Retinal pigment epithelial cell (primary cell): ENCODE results near the gene PSMB1.

Experiments
- DNase-seq: peaks from one replicate; pipeline ENCODE4 v3.0.0-alpha.2; 2010; ENCODE audit warnings: low read depth
- H3K4me3 ChIP-seq: 2 replicates; pipeline ENCODE4 v1.5.1; 2011; ENCODE audit warnings: mild to moderate bottlenecking, low read length, control low read depth, moderate library complexity
- TF ChIP-seq, protein P1 (sequence below): conservative IDR thresholded peaks from 2 replicates; pipeline ENCODE4 v1.5.1; 2011; ENCODE audit warnings: low read depth, low read length, control low read depth, inconsistent platforms

PSMB1 gene

DNA sequence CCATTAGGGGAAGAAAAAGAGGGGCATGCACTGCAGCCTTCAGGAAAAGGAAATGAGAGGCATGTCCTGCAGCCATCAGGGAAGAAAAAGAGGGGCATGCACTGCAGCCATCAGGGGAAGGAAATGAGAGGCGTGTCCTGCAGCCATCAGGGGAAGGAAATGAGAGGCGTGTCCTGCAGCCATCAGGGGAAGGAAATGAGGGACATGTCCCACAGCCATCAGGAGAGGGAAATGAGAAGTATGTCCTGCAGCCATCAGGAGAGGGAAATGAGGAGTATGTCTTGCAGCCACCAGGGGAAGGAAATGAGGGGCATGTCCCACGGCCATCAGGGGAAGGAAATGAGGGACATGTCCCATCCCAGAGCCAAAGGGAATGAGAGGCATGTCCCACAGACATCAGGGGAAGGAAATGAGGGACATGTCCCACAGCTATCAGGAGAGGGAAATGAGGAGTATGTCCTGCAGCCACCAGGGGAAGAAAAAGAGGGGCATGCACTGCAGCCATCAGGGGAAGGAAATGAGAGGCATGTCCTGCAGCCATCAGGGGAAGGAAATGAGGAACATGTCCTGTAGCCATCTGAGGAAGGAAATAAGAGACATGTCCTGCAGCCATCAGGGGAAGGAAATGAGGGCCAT lies 52.0 kb downstream of the PSMB1 start:
- TF ChIP-seq, protein P1, sequence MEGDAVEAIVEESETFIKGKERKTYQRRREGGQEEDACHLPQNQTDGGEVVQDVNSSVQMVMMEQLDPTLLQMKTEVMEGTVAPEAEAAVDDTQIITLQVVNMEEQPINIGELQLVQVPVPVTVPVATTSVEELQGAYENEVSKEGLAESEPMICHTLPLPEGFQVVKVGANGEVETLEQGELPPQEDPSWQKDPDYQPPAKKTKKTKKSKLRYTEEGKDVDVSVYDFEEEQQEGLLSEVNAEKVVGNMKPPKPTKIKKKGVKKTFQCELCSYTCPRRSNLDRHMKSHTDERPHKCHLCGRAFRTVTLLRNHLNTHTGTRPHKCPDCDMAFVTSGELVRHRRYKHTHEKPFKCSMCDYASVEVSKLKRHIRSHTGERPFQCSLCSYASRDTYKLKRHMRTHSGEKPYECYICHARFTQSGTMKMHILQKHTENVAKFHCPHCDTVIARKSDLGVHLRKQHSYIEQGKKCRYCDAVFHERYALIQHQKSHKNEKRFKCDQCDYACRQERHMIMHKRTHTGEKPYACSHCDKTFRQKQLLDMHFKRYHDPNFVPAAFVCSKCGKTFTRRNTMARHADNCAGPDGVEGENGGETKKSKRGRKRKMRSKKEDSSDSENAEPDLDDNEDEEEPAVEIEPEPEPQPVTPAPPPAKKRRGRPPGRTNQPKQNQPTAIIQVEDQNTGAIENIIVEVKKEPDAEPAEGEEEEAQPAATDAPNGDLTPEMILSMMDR: no peak
- no peak overlapping the region for H3K4me3 ChIP-seq

DNA sequence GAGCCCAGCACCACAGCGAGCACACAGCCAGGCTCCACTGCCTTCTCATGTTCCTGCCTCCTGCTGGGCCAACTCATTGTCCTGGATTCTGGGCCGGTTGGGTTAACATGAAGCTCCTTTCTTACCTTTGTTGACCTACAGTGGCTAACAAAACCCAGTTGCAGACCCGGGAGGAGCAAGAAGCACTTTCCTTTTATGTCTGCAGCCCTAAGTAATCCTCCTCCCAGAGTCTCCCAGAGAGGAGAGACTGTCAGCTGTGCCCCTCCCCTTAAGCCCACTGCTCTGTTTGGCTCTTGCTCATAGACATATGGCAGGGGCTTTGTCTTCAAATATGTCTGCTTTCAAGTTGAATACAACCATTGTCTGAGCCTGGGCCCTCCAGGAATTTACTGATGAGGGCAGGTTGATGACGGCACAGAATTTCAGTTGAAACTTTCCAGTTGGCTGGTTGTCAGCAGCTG lies 55.2 kb downstream of the PSMB1 start:
- peak; percentile 2 for DNase-seq
- TF ChIP-seq, protein P1: no peak
- H3K4me3 ChIP-seq: no peak overlapping the region

More for the DNA sequence above, 52.0 kb downstream of the PSMB1 start:
- DNase-seq: no peak

DNA sequence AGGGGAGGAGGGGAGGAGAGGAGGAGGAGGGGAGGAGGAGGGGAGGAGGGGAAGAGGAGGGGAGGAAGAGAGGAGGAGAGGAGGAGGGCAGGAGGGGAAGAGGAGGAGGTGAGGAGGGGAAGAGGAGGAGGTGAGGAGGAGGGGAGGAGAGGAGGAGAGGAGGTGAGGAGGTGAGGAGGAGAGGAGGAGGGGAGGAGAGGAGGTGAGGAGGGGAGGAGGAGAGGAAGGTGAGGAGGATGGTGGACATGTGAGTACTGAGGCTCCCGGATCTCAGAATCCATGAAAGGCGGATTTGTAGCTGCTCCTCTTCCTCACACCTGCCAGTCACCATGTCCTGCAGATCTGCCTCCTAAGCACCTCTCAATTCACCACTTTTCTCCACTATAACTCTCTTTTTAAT lies 59.8 kb downstream of the PSMB1 start:
- DNase-seq: no peak
- TF ChIP-seq, protein P1: no peak
- no peak overlapping the region for H3K4me3 ChIP-seq

- DNase-seq: no peak
- TF ChIP-seq, protein P1: no peak
Observed at GRCh38 chr6:170490259-170490658, 62.8 kb downstream of the PSMB1 start.

DNA sequence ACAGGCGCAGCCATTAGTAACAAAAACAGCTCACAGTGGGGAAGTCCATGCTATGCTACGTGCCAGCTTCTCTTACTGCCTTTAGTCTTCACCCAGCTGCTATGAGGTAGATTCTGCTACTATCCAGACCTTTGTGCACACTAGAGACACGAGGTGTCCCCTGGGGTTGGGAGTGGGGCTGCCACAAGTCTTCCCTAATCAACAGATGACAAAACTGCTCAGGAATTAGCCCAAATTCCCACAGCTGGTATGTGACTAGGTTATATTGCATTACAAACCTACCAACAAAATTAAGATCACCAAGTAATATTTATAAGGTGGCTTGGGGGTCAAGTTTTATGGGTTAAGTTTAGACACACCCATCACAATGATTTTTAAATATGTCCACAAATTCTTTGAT lies 63.3 kb downstream of the PSMB1 start:
- no peak overlapping the region for H3K4me3 ChIP-seq
- TF ChIP-seq, protein P1: no peak
- DNase-seq: no peak

More at GRCh38 chr6:170490259-170490658, 62.8 kb downstream of the PSMB1 start:
- no peak overlapping the region for H3K4me3 ChIP-seq

GRCh38 chr6:170487707-170488329 lies 65.3 kb downstream of the PSMB1 start:
- no peak overlapping the region for H3K4me3 ChIP-seq
- TF ChIP-seq, protein P1: no peak
- no peak for DNase-seq

DNA sequence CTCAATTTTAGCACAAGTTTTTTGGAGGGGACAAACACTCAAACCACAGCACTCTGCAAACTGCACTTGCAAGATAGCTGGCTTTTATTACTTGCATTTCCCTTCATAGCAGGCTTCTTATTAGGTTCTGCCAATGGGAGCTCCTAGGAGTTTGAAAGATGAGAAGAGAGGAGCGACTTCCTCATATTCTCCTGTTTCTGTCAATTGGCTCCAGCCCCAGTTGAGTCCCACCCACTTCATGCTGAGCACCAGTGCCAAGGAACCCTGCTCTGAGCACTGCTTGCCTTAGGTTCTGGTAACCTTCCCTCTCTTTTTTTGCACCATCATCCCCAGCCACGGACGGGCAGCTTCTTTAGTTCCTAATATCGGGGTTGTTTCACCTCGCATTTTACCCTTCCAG lies 67.9 kb downstream of the PSMB1 start:
- H3K4me3 ChIP-seq: no peak overlapping the region
- DNase-seq: no peak
- TF ChIP-seq, protein P1: no peak
